HS-27A (cell line): ENCODE data around the gene SRGAP3.
A peak's percentile ranks its signal among the peaks of the same experiment; 100 is the strongest.
"Not testable (repeated sequence)": the region's sequence is repeated elsewhere in the genome, so short reads cannot be mapped to it uniquely, and the experiment has no call there.

Experiments
- DNase-seq: peaks from one replicate; pipeline ENCODE4 v3.0.0-alpha.2; 2012; ENCODE audit warnings: low read depth, missing footprints

Gene SRGAP3

GRCh38 chr3:9249273-9250192 lies at the start of gene SRGAP3:
TSS of gene SRGAP3 (minus strand) at chr3:9249646. CDS start at chr3:9248951, 695 bp downstream.
- DNase-seq: peak; percentile 14

GRCh38 chr3:9298236-9298635 lies 48.8 kb upstream of the SRGAP3 start:
- no peak for DNase-seq

DNA sequence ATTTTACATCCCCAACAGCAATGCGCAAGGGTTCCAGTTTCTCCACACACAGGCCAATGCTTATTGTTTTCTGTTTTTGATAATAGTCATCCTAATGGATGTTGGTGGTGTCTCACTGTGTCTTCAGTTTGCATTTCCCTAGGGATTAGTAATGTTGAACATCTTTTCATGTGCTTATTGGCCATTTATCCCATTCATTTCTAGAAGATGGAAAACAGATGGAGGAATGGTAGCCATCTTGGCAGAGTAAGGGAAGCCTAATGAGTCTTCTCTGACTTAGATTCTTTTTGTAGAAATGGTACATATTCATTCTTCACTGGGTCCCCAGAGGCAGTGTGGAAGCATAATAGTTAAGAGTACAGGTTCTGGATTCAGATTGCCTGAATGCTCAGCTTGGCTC lies 46.8 kb upstream of the SRGAP3 start:
- no peak for DNase-seq

GRCh38 chr3:9295007-9295406 lies 45.6 kb upstream of the SRGAP3 start:
- DNase-seq: no peak

GRCh38 chr3:9293953-9294352 lies 44.5 kb upstream of the SRGAP3 start:
- not testable (repeated sequence) for DNase-seq

DNA sequence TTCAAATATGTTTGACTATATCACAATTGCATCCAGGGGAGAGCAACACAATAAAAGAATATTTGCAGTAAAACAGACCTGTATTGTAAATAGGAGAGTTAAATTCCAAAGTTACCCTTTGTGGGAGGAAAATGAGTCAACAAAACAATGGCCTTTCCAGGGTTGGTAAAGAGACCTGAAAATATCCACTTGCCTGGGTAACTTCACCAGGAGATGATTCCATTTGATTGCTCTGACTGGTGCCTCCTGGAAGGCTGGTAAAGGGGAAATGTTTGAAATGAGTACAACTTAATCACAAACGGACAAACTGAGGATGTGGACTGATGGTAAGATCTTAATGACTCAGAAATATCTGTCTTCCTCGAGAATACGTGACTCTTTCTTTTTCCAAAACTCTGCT lies 43.6 kb upstream of the SRGAP3 start:
- no peak for DNase-seq

GRCh38 chr3:9292516-9292915 lies 43.1 kb upstream of the SRGAP3 start:
- no peak for DNase-seq

GRCh38 chr3:9291821-9292410 lies 42.5 kb upstream of the SRGAP3 start:
- no peak for DNase-seq

DNA sequence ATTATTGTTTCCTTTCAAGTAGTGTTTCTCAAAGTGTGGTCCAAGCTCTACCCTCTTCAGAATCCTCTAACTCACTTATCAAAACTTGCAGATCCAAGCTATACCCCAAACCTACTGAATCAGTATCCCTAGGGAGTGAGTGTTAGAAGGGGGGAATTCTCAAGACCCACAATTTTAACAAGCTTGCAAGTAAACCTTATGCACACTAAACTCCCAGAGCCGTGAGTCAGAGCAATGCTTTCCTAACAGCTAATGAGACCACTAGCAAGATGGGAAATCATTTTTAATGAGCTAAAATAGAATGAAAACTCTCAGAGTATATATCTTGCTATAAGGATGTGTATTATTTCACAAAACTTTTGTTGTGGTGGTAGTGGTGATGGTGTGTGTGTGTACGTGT lies 41.1 kb upstream of the SRGAP3 start:
- no peak for DNase-seq

DNA sequence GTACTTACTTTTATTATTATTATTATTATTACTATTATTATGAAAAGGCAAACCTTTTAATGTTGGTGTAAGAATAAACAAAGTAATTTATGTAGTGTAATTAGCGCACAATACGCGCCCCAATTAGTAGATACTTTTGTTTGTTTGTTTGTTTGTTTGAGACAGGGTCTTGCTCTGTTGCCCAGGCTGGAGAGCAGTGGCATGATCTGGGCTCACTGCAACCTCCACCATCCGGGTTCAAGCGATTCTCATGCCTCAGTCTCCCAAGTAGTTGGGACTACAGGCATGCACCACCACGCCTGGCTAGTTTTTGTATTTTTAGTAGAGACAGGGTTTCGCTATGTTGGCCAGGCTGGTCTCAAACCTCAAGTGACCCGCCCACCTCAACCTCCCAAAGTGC lies 32.1 kb upstream of the SRGAP3 start:
- not testable (repeated sequence) for DNase-seq

- no peak for DNase-seq
These were observed 31.2 kb upstream of the SRGAP3 start for GRCh38 chr3:9280451-9281219.

DNA sequence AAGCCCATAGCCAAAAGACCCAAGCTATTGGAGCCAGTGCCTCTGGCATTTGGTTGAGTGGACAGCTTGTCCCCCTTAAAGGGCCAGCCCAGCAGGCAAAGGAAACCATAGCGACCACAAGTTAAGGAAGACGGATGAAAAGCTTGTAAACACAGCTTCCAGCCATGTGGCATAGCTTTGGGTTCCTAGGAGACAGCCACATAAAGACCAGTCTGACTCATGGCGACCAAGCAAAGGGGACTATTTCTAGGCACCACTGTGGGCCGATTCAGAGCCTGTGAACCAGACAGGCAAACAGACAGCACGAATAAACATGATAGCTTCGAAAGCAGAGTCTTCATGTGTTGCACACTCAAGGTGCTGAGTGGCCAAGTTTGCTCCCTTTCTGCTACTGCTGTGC lies 30.5 kb upstream of the SRGAP3 start:
- DNase-seq: no peak

DNA sequence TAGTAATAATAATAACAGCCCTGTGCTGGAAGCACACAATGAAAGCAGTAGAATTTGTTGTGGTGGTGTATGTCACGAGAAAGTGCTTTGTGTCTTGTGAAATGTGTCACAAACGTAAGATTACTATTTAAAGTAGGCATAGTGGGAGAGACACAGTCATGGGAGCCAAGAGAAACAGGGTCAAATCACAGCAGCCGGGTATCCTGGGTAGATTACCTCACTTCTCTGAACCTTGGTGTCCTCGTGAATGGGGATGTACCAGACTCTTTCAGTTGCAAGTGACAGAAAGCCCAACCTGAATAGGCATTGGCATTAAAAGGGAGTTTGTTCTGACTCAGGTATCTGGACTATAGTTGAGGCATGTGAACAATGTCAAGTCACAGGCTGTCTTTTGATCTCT lies 29.1 kb upstream of the SRGAP3 start:
- no peak for DNase-seq

- no peak for DNase-seq
These were observed 28.6 kb upstream of the SRGAP3 start for GRCh38 chr3:9278085-9278484.

- no peak for DNase-seq
These were observed 27.4 kb upstream of the SRGAP3 start for GRCh38 chr3:9276761-9277370.

DNA sequence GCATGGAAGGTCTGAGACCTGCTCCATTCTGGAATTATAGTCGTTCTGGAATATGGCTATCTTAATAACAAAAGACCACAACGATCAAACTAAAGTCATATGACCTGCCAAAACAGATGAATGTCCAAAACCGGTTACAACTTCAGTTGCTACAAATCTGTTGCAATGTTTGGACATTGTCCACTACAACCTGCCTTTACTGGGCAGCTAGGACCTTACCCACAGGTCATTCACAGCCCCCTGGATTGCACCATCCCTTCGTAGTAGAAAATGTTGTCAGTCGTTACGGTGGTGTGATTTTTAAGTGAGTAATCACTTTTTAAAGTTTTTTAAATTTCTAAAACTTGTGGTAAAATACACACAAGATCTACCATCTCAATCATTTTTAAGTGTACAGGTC lies 22.5 kb upstream of the SRGAP3 start:
- DNase-seq: no peak

- no peak for DNase-seq
These were observed 21.3 kb upstream of the SRGAP3 start for GRCh38 chr3:9270704-9271103.

DNA sequence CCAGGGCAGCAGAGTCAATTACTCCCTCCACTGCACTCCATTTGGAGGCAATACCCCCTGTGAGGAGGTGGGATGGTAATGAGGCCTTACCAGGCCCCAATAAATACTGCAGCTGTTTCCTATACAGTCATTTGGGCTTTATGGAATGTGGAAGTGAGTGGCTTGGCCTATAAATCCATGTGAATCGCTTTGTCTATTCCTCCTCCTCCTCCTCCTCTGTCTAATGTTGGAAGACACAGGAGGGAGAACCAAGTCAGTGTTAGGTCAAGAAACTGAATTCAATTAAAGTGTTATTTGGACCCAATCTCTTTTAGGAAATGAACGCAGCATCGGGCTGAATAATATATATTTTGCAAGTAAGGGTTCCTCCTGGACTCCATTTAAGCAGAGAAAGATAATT lies 17.3 kb upstream of the SRGAP3 start:
- no peak for DNase-seq

DNA sequence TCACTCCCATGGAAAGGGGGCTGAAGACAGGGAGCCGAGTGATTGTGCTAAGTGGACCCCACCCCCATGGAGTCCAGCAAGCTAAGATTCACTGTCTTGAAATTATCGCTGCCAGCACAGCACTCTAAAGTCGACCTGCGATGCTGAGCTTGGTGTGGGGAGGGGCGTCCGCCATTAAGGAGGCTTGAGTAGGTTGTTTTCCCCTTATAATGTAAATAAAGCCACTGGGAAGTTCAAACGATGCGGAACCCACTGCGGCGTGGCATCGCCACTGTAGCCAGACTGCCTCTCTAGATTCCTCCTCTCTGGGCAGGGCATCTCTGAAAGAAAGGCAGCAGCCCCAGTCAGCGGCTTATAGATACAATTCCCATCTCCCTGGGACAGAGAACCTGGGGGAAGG lies 10.9 kb upstream of the SRGAP3 start:
- no peak for DNase-seq

GRCh38 chr3:9257092-9257491 lies 7.6 kb upstream of the SRGAP3 start:
- DNase-seq: no peak

DNA sequence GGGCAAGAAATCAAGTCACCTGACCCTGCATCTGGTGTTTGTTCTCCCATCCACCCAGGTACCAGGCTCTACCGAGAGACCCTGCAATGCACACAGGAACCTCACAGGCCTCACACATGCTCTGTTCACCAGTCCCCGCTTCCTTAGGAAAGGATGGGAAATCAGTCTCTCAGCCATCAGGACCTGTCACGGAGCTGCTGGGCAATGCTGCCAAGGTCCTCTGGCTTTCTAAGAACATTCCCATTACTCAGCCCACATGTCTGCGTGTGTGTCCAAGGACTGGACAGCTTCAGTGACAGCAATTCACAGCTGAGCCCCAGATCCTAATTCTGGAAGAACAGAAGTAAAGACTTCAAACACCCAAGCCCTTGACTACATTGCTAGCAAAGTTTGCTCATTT lies 6.5 kb upstream of the SRGAP3 start:
- DNase-seq: no peak

GRCh38 chr3:9254764-9255163 lies 5.3 kb upstream of the SRGAP3 start:
- no peak for DNase-seq
